Testis (tissue), 3 donors: Measurements from ENCODE around the gene BDH2. TPM values are rescaled to one million over a fixed set of nuclear protein-coding genes. Genes with fewer than 3 reads are reported as not detected.

Source experiments
- DNase-seq: peaks from one replicate; pipeline ENCODE4 v3.0.0-alpha.2; 2019
- H3K27ac ChIP-seq, 2 donors: fragments of 200-600 bp; sonication (generic); one replicate each; pipeline ENCODE4 v1.5.1; 2019
- H3K27me3 ChIP-seq: fragments of 200-600 bp; sonication (generic); one replicate; pipeline ENCODE4 v1.5.1; 2019
- H3K36me3 ChIP-seq: fragments of 200-600 bp; sonication (generic); one replicate; pipeline ENCODE4 v1.5.1; 2017; ENCODE audit warnings: low read depth; ENCODE audit errors: missing control alignments
- H3K4me1 ChIP-seq: fragments of 200-600 bp; sonication (generic); one replicate; pipeline ENCODE4 v1.5.1; 2019
- H3K4me3 ChIP-seq, 2 donors: fragments of 200-600 bp; sonication (generic); one replicate each; pipeline ENCODE4 v1.5.1; 2017 to 2019
- H3K9me3 ChIP-seq: fragments of 200-600 bp; sonication (generic); one replicate; pipeline ENCODE4 v1.5.1; 2017
- POLR2A ChIP-seq: fragments of 450-650 bp; IDR thresholded peaks from one replicate; pipeline ENCODE4 v1.6.1; 2017; ENCODE audit warnings: antibody characterized with exemption, mild to moderate bottlenecking, moderate library complexity
- WGBS, 2 donors: methylation state at CpG; one replicate each; pipeline ENCODE4 v1.1.5; 2018; 5-methylcytosine and 5-hydroxymethylcytosine counted together
- intact Hi-C: fragments of 100-400 bp; cut with DNase I; formaldehyde crosslinking; loops from one replicate; pipeline ENCODE4 v1.15.1; 2023; ENCODE audit warnings: low total_unique reads
- polyA plus RNA-seq: library from polyadenylated mRNA; stranded (reverse); fragments of 350-450 nt; fragmentation: Illumina TruSeq; extraction: RNeasy Lipid Tissue Mini Kit (QIAGEN cat#74804); gene quantifications from one replicate; pipeline ENCODE4 v1.2.3, GENCODE V29; 2014; ENCODE audit warnings: low read depth, low replicate concordance; ENCODE audit not compliant: insufficient read depth
- total RNA-seq, 2 donors: library from RNA; depleted of rRNA; stranded (reverse); fragments of >200 nt; gene quantifications; one replicate each; pipeline ENCODE4 v1.2.3, GENCODE V29; 2016
- TF ChIP-seq, protein P1 (sequence below), 3 experiments: fragments of 450-650 bp in 2 of 3; fragments of 200-600 bp in 1 of 3; sonication (generic) in 1 of 3; IDR thresholded peaks; one replicate each; pipeline ENCODE4 v1.5.1; 2016 to 2019; ENCODE audit warnings: antibody characterized with exemption in 3 of 3, mild to moderate bottlenecking in 2 of 3, moderate library complexity in 1 of 3

Gene BDH2
- total and polyA plus RNA-seq, 3 donors from 2014 or later: 41.2 to 54.7 (median 53.1) TPM

DNA sequence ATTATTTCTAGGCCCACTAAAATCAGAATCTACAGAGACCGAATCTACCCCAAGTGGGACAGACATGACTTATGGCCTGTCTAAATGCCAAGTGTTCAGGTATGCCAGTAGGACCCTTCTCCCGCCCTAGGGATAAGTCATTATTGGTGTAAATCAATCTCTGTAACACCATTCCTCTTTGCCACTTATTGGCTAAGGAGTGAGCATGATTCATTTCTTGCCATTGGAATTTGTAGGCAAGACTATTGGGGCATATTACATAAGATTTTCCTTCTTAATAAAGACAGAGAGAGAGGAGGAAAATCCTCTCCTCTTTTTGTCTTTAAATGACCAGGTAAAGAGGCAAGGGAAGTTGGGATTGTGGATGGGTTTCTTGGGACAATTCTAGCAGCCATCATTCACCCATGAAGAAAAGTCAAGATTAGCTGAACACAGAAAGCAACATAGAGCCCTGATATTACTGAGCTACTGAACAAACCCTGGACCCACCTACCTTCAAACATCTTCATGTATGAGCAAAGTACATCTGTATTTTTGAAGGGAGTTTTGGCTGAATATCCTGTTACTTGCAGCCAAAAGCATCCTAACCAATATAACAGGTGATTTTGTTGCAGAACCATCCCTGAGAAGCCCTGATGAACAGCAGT is 25.7 kb downstream of the BDH2 start:
- intact Hi-C loops: no loop called here
- Histone ChIP-seq H3K9me3 (no peaks in the 10 kb centered on the region), H3K4me3 (no peak overlapping the region), H3K4me1 (no peaks in the 10 kb centered on the region), H3K36me3 (no peaks in the 10 kb centered on the region), H3K27me3 (no peaks in the 10 kb centered on the region), H3K27ac (no peak overlapping the region)
- WGBS, 2 donors: 95 to 96% methylated on average over 2 of the region's 2 CpGs
- TF ChIP-seq, protein P1, sequence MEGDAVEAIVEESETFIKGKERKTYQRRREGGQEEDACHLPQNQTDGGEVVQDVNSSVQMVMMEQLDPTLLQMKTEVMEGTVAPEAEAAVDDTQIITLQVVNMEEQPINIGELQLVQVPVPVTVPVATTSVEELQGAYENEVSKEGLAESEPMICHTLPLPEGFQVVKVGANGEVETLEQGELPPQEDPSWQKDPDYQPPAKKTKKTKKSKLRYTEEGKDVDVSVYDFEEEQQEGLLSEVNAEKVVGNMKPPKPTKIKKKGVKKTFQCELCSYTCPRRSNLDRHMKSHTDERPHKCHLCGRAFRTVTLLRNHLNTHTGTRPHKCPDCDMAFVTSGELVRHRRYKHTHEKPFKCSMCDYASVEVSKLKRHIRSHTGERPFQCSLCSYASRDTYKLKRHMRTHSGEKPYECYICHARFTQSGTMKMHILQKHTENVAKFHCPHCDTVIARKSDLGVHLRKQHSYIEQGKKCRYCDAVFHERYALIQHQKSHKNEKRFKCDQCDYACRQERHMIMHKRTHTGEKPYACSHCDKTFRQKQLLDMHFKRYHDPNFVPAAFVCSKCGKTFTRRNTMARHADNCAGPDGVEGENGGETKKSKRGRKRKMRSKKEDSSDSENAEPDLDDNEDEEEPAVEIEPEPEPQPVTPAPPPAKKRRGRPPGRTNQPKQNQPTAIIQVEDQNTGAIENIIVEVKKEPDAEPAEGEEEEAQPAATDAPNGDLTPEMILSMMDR (IDR thresholded peaks at IDR 0.05): no peak
- TF ChIP-seq POLR2A: no peak
- no peak for DNase-seq

DNA sequence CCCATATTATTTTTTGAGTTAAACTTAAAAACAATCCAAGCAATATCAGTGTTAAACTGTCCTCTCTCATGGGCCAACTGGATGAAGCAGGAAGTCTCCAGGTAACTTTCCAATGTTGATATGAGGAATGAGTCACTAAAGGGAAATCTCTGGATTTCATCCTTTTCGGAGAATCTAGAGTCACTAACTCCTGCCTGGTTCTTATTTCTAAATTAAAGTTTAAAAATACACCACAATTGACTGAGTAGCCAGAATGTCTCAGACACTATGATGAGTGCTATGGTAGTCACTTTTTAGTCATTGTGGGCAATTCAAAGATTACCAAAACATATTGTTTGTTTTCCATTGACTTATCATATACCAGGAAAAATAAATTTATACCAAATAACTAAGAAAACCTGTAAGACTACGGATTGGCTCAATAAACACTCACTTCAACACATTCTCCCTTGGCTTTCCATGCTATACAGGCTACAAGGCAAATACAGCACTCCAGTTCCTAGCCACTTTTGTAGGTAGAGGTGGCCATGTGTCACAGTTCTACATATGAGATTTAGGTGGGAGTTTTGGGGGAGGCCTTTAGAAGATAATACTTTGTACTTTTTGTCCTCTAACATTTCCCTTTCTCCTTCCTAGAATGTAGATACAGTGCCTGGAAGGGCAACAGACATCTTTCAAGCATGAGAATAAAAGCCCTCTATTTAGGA is 31.6 kb downstream of the BDH2 start:
- no peak for TF ChIP-seq POLR2A
- TF ChIP-seq, protein P1 (IDR thresholded peaks at IDR 0.05): no peak
- WGBS, 2 donors: 90 to 93% methylated on average over 2 of the region's 2 CpGs
- no peaks in the 10 kb centered on the region for H3K36me3 ChIP-seq
- intact Hi-C loops: no loop called here
- H3K9me3 ChIP-seq: no peaks in the 10 kb centered on the region
- no peaks in the 10 kb centered on the region for H3K4me1 ChIP-seq
- no peak overlapping the region for H3K4me3 ChIP-seq
- DNase-seq: no peak
- no peaks in the 10 kb centered on the region for H3K27me3 ChIP-seq
- no peak overlapping the region for H3K27ac ChIP-seq

DNA sequence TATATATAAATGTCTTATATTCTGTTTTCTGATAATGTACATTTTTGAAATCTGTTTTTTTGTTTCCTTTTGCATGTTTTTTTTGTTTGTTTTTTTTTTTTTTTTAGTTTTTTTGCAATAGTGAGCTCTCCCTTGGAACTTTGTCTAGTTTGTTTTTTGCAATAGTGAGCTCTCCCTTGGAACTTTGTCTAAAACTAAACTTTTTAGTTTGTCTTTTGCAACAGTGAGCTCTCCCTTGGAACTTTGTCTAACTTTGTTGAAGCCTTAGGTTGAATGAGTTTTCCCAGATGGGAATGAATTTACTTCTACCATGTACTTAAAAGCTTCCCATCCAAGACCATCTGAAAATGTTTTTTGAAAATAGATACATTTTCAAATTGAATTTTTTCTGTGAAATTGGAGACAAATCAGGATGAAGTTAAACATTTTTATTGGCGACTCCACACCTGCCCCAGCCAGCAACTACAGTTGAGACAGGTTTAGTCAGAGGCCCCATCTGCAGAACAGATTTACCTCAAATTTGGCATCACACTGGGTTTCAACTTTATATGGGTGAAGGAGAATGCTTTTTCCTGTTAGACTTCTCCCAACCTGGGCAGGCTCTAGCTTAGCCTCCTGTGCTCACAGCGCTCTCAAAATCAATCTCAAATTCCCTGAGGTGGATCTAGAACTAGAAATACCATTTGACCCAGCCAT is 39.0 kb downstream of the BDH2 start:
- no peaks in the 10 kb centered on the region for H3K27me3 ChIP-seq
- H3K9me3 ChIP-seq: no peaks in the 10 kb centered on the region
- intact Hi-C loops: no loop called here
- no peak for TF ChIP-seq POLR2A
- TF ChIP-seq, protein P1 (IDR thresholded peaks at IDR 0.05): no peak
- no peak for DNase-seq
- no peaks in the 10 kb centered on the region for H3K36me3 ChIP-seq
- 98 to 100% methylated on average over 2 of the region's 2 CpGs for WGBS, 2 donors
- H3K4me3 ChIP-seq: no peak overlapping the region
- H3K4me1 ChIP-seq: no peaks in the 10 kb centered on the region
- no peak overlapping the region for H3K27ac ChIP-seq

DNA sequence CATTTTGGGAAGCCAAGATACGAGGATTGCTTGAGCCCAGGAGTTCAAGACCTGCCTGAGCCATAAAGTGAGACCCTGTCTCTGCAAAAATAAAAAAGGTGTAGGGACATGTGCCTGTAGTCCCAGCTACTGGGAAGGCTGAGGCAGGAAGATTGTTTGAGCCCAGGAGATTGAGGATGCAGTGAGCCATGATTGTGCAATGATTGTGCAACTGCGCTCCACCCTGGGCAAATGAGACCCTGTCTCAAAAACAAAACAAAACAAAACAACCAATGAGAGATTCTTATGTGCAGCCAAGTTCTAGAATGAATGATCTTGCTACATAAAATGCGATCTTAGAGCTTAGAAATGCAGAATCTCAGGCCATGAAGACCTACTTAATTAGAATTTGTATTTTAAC is 45.6 kb downstream of the BDH2 start:
- H3K27ac ChIP-seq: no peak overlapping the region
- H3K4me1 ChIP-seq: no peaks in the 10 kb centered on the region
- no peak for DNase-seq
- H3K9me3 ChIP-seq: no peaks in the 10 kb centered on the region
- WGBS, 2 donors: 95 to 96% methylated on average over 3 of the region's 3 CpGs
- TF ChIP-seq POLR2A: no peak
- TF ChIP-seq, protein P1 (IDR thresholded peaks at IDR 0.05): no peak
- intact Hi-C loops: no loop called here
- H3K27me3 ChIP-seq: no peaks in the 10 kb centered on the region
- no peak overlapping the region for H3K4me3 ChIP-seq
- no peaks in the 10 kb centered on the region for H3K36me3 ChIP-seq
